SK-N-SH treated with all-trans-retinoic acid at 6 μM for 48 hours (cell line): ENCODE results near the gene MTF1.

Experiments used
- ATAC-seq: fragments of 200-7000 bp; cut with Tn5 transposase; 3 replicates; pipeline ENCODE4 v1.9.1; 2020; ENCODE audit warnings: mild to moderate bottlenecking, moderate library complexity
- ARNTL ChIP-seq: fragments of 450-650 bp; formaldehyde crosslinking; IDR thresholded peaks from 2 replicates; pipeline ENCODE4 v1.5.0; 2020; ENCODE audit warnings: low read depth, mild to moderate bottlenecking, moderate library complexity, borderline replicate concordance
- BACH2 ChIP-seq: fragments of 250-450 bp; sonication (Bioruptor Pico); IDR thresholded peaks from 2 replicates; pipeline ENCODE4 v1.9.0; 2021; ENCODE audit warnings: mild to moderate bottlenecking, borderline replicate concordance
- CREB5 ChIP-seq: fragments of 250-450 bp; sonication (Bioruptor Pico); IDR thresholded peaks from 2 replicates; pipeline ENCODE4 v1.5.1; 2020; ENCODE audit warnings: low read depth, mild to moderate bottlenecking, moderate library complexity
- CSDC2 ChIP-seq: fragments of 250-450 bp; sonication (Bioruptor Pico); IDR thresholded peaks from 2 replicates; pipeline ENCODE4 v1.5.0; 2020; ENCODE audit warnings: mild to moderate bottlenecking, moderate library complexity
- CSRNP3 ChIP-seq: fragments of 250-450 bp; sonication (Bioruptor Pico); IDR thresholded peaks from 2 replicates; pipeline ENCODE4 v1.5.1; 2021; ENCODE audit warnings: mild to moderate bottlenecking, moderate library complexity
- ESRRG ChIP-seq: fragments of 250-450 bp; sonication (Bioruptor Pico); IDR thresholded peaks from 2 replicates; pipeline ENCODE4 v1.6.1; 2021; ENCODE audit warnings: mild to moderate bottlenecking
- ISL1 ChIP-seq: fragments of 250-450 bp; sonication (Bioruptor Pico); IDR thresholded peaks from 2 replicates; pipeline ENCODE4 v2.1.2; 2022; ENCODE audit warnings: mild to moderate bottlenecking, moderate library complexity
- OSR1 ChIP-seq: fragments of 250-450 bp; sonication (Bioruptor Pico); IDR thresholded peaks from 2 replicates; pipeline ENCODE4 v1.8.0; 2022; ENCODE audit warnings: moderate library complexity, mild to moderate bottlenecking, inconsistent platforms
- PATZ1 ChIP-seq: fragments of 250-450 bp; sonication (Bioruptor Pico); IDR thresholded peaks from 2 replicates; pipeline ENCODE4 v1.8.0; 2020; ENCODE audit warnings: mild to moderate bottlenecking, moderate library complexity, borderline replicate concordance
- POU6F1 ChIP-seq: fragments of 250-450 bp; sonication (Bioruptor Pico); IDR thresholded peaks from 2 replicates; pipeline ENCODE4 v1.8.0; 2021; ENCODE audit warnings: low read depth, mild to moderate bottlenecking, moderate library complexity, borderline replicate concordance
- PPARA ChIP-seq: fragments of 250-450 bp; sonication (Bioruptor Pico); IDR thresholded peaks from 2 replicates; pipeline ENCODE4 v1.5.0; 2020; ENCODE audit warnings: mild to moderate bottlenecking, borderline replicate concordance
- RARB ChIP-seq: fragments of 250-450 bp; sonication (Bioruptor Pico); IDR thresholded peaks from 2 replicates; pipeline ENCODE4 v1.8.0; 2021; ENCODE audit warnings: mild to moderate bottlenecking, moderate library complexity
- SNAI2 ChIP-seq: fragments of 250-450 bp; sonication (Bioruptor Pico); IDR thresholded peaks from 2 replicates; pipeline ENCODE4 v1.5.0; 2020; ENCODE audit warnings: mild to moderate bottlenecking, moderate library complexity
- TCF4 ChIP-seq: fragments of 250-450 bp; sonication (Bioruptor Pico); IDR thresholded peaks from 2 replicates; pipeline ENCODE4 v1.8.0; 2021; ENCODE audit warnings: mild to moderate bottlenecking, moderate library complexity, borderline replicate concordance
- TOX ChIP-seq: fragments of 250-450 bp; sonication (Bioruptor Pico); IDR thresholded peaks from 2 replicates; pipeline ENCODE4 v1.8.0; 2021; ENCODE audit warnings: mild to moderate bottlenecking, moderate library complexity, borderline replicate concordance
- ZFP3 ChIP-seq: fragments of 250-450 bp; sonication (Bioruptor Pico); IDR thresholded peaks from 2 replicates; pipeline ENCODE4 v1.5.0; 2020; ENCODE audit warnings: mild to moderate bottlenecking, moderate library complexity
- ZFP30 ChIP-seq: fragments of 450-650 bp; formaldehyde crosslinking; IDR thresholded peaks from 2 replicates; pipeline ENCODE4 v1.5.0; 2022; ENCODE audit warnings: mild to moderate bottlenecking, moderate library complexity
- ZNF565 ChIP-seq: fragments of 450-650 bp; formaldehyde crosslinking; conservative IDR thresholded peaks from 2 replicates; pipeline ENCODE4 v1.5.0; 2020; ENCODE audit warnings: low read depth, mild to moderate bottlenecking, moderate library complexity
- ZNF70 ChIP-seq: fragments of 450-650 bp; formaldehyde crosslinking; IDR thresholded peaks from 2 replicates; pipeline ENCODE4 v1.5.0; 2020; ENCODE audit warnings: mild to moderate bottlenecking, moderate library complexity
- ZNF8 ChIP-seq: fragments of 450-650 bp; formaldehyde crosslinking; IDR thresholded peaks from 2 replicates; pipeline ENCODE4 v1.5.0; 2020; ENCODE audit warnings: mild to moderate bottlenecking, moderate library complexity
- TF ChIP-seq, protein P1 (sequence below): fragments of 250-450 bp; sonication (Bioruptor Pico); IDR thresholded peaks from 2 replicates; pipeline ENCODE4 v1.5.0; 2020; ENCODE audit warnings: mild to moderate bottlenecking, moderate library complexity

MTF1 gene

DNA sequence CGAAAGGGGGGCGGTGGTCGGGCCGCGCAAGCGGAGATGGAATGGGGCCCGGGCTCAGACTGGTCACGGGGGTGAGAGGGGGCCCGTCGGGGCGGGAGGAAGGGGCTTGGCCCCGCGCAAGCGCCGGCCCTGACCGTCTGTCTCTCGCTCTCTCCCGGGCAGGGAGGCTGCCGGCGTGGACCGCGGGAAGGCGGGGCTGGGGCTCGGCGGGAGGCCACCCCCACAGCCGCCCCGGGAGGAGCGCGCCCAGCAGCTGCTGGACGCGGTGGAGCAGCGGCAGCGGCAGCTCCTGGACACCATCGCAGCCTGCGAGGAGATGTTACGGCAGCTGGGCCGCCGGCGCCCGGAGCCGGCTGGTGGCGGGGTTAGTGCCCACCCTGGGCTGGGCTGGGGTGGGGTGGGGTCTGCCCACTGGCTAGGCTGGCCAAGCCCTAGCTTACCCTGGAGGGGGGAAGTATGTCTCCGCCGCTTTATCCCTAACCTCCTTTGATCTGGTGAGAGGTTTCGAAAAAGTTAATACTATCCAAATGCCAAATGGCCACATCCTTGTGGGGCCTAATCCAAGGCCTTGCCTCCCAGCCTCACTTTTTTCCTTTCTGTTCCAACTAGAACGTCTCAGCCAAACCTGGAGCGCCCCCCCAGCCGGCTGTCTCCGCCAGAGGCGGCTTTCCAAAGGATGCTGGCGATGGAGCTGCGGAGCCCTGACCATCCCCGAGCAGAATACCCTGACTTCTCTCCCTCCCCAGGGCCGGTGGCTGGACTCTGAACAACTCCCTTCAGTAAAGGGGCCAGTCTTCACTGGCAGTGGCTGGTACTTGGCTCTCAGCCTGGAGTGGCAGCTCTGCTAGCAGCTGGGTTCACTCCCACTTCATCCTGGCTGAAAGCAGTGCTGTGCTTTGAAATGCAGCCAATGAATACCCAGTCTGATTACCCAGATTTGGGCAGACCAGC lies 50.7 kb downstream of the MTF1 start:
- TF ChIP-seq CSRNP3 (no peak), CREB5 (no peak), ISL1 (CRISPR knock-in tag) (no peak), BACH2 (CRISPR knock-in tag) (no peak), ZNF8 (no peak), ARNTL (CRISPR knock-in tag) (no peak), ZFP30 (no peak), OSR1 (CRISPR knock-in tag) (no peak), PPARA (no peak), POU6F1 (no peak), ZFP3 (no peak), ESRRG (CRISPR knock-in tag) (no peak), SNAI2 (CRISPR knock-in tag) (no peak), TCF4 (CRISPR knock-in tag) (no peak), RARB (CRISPR knock-in tag) (no peak), TOX (CRISPR knock-in tag) (no peak), PATZ1 (CRISPR knock-in tag) (no peak), ZNF565 (CRISPR knock-in tag) (no peak), CSDC2 (CRISPR knock-in tag) (no peak)
- TF ChIP-seq, protein P1, sequence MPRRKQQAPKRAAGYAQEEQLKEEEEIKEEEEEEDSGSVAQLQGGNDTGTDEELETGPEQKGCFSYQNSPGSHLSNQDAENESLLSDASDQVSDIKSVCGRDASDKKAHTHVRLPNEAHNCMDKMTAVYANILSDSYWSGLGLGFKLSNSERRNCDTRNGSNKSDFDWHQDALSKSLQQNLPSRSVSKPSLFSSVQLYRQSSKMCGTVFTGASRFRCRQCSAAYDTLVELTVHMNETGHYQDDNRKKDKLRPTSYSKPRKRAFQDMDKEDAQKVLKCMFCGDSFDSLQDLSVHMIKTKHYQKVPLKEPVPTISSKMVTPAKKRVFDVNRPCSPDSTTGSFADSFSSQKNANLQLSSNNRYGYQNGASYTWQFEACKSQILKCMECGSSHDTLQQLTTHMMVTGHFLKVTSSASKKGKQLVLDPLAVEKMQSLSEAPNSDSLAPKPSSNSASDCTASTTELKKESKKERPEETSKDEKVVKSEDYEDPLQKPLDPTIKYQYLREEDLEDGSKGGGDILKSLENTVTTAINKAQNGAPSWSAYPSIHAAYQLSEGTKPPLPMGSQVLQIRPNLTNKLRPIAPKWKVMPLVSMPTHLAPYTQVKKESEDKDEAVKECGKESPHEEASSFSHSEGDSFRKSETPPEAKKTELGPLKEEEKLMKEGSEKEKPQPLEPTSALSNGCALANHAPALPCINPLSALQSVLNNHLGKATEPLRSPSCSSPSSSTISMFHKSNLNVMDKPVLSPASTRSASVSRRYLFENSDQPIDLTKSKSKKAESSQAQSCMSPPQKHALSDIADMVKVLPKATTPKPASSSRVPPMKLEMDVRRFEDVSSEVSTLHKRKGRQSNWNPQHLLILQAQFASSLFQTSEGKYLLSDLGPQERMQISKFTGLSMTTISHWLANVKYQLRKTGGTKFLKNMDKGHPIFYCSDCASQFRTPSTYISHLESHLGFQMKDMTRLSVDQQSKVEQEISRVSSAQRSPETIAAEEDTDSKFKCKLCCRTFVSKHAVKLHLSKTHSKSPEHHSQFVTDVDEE (CRISPR knock-in tag), result no peak
- ATAC-seq, result peak; percentile 87

- peak; percentile 87 for ATAC-seq
- TF ChIP-seq ARNTL (CRISPR knock-in tag), result no peak
- TF ChIP-seq CSDC2 (CRISPR knock-in tag), result no peak
- 0 out of 2 replicates have a peak, but pooled peaks have one; percentile 13 for TF ChIP-seq CREB5
- TF ChIP-seq RARB (CRISPR knock-in tag), result no peak
- TF ChIP-seq ISL1 (CRISPR knock-in tag), result no peak
- peak; percentile 56; the same call in 1 of the 2 replicates for TF ChIP-seq PATZ1 (CRISPR knock-in tag)
- TF ChIP-seq ZNF8, result no peak
- no peak for TF ChIP-seq TOX (CRISPR knock-in tag)
- TF ChIP-seq OSR1 (CRISPR knock-in tag), result no peak
- no peak for TF ChIP-seq BACH2 (CRISPR knock-in tag)
- TF ChIP-seq POU6F1, result no peak
- no peak for TF ChIP-seq ZNF70 (CRISPR knock-in tag)
- no peak for TF ChIP-seq TCF4 (CRISPR knock-in tag)
Measured at GRCh38 chr1:37807555-37808368, 51.6 kb downstream of the MTF1 start, which contains the start of the genes C1orf122 and YRDC. C1orf122 (plus strand) TSS chr1:37807790; CDS start chr1:37808405, 615 bp downstream. YRDC (minus strand) TSS chr1:37808208; CDS start chr1:37808180, 28 bp downstream.
